SW 1271 (cell line): ENCODE measurements around the gene ZNF555.

Source experiments
- DNase-seq, 2 experiments: peaks; one replicate each; lab custom pipeline; 2025; lab: John Stamatoyannopoulos, UW

Gene ZNF555

DNA sequence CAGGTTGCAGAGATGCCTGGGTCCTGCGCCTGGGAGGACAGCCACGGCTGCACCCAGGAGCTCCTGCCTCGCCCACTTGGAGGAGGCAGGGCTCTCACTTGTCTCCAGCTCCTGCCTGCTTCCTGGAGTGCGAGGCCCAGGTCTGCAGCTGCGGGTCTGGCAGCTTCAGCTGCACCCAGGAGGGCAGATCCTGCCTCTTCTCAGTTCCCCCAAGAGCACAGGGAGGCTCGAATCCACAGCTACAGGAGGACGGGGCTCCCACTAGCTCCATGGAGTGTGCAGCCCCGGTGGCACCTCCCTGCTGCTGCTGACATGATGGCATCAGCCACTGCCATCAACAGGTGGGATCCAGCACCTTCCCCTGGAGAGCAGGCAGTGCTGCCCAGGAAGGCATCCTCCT is 17.1 kb upstream of the ZNF555 start:
- DNase-seq = no peak

DNA sequence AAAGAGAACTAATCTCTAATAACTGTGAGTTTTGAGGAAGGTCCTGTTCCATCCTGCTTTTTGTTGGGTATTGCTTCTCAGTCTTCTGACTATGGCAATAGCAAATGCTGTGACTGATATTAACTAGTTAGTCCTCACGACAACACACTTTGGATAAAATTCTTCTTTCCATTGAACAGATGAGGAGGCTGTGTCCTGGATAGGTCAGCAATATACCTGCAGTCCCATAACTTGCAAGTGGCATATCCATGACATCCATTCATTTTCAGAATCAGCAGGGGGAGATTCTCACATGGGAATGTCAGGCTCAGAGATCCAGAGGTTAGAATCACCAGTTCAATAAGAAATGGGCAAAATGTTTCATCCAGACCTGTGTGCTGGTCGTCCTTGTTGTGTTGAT is 14.3 kb upstream of the ZNF555 start:
- no peak for DNase-seq

DNA sequence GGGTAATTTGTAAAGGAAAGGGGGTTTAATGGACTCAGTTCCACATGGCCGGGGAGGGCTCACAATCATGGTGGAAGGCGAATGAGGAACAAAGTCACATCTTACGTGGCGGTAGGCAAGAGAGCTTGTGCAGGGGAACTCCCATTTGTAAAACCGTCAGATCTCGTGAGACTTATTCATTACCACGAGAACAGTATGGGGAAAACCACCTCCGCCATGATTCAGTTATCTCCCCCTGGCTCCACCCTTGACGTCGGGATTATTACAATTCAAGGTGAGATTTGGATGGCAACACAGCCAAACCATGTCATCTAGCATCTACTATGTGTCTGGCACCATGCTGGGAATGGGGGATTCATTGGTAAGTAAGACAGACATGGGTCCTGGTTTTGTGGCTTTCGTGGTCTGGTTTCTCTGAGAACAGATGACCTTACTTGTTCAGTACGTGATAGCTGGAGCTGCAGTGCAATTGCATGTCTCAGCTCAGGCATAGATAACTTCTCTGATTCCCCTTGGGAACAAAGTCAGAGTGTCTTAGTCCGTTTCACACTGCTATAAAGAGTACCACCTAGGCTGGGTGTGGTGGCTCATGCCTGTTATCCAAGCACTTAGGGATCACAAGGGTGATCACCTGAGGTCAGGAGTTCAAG is 13.3 kb upstream of the ZNF555 start:
- no peak for DNase-seq

DNA sequence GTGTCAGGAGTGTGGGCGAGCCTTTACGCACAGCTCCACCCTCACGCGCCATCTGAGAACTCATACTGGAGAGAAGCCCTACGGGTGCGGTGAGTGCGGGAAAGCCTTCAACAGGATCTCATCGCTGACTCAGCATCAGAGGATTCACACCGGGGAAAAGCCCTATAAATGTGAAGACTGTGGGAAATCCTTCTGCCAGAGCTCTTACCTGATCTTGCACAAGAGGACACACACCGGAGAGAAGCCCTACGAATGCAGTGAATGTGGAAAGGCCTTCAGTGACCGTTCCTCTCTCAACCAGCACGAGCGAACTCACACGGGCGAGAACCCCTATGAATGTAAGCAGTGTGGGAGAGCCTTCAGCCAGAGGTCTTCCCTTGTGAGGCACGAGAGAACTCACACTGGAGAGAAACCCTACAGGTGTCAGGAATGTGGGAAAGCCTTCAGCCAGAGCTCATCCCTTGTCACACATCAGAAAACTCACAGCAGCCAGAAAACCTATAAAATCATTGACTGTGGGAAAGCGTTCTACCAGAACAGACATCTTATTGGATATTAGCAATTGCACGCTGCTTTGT is 6.9 kb upstream of the ZNF555 start:
- DNase-seq = no peak

DNA sequence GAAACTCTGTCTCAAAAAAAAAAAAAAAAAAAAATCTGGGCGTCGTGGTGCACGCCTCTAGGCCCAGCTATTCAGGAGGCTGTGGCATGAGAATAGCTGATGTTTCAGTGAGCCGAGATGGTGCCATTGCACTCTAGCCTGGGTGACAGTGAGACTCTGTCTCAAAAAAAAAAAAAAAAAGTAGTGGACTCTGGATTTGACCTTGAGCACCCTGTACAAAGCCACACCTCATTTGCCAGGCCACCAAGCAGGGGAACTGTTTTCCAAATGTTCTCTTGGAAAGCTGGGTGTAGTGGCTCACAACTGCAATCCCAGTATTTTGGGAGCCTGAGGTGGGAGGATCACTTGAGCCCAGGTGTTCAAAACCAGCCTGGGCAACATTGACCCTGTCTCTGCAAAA is 3.8 kb upstream of the ZNF555 start:
- no peak for DNase-seq

DNA sequence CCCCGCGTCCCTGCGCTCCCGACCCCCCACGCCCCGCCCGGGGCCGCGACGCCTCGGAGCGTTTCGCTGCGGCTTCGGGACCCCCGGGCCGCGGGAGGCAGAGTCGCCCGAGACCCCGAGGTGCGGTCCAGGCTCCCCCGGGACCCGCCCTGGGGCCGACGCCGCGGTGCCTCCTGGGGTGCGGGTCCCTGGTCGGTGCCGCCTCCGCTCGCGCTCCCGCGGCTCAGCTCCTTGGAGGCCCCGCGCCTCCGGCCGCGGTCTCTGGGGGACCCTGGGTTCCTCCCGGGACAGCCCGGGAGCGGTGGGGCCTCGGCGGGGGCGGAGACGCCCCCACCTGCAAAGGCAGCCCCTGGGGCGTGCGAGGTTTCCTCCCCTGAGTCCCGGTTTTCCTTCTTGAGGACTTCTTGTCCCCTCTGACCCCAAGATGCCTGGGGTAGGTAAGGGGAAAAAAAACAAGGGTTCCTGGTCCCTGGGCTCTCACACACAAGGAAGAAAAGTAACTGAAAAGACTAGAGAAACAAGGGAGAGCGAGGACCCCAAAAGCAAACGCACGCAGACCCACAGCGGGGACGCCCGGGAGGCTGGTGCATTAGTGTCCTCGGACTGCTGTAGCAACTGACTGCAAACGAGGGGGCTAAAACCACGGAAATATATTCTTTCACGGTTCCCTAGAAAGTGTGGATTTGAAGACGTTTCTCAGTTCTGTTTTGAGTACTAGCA is 740 bp downstream of the ZNF555 start:
- DNase-seq = no peak

DNA sequence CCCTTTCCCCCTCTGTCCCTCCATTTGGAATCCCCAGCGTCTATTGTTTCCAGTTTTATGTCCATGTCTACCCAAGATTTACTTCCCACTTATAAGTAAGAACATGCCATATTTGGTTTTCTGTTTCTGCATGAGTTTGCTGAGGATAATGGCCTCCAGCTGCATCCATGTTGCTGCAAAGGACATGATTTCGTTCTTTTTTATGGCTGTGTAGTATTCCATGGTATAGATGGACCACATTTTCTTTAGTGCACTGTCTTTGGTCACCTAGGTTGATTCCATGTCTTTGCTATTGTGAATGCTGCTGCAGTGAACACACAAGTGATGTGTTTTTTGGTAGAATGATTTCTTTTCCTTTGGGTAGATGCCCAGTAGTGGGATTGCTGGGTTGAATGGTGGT is 3.8 kb downstream of the ZNF555 start:
- no peak for DNase-seq

DNA sequence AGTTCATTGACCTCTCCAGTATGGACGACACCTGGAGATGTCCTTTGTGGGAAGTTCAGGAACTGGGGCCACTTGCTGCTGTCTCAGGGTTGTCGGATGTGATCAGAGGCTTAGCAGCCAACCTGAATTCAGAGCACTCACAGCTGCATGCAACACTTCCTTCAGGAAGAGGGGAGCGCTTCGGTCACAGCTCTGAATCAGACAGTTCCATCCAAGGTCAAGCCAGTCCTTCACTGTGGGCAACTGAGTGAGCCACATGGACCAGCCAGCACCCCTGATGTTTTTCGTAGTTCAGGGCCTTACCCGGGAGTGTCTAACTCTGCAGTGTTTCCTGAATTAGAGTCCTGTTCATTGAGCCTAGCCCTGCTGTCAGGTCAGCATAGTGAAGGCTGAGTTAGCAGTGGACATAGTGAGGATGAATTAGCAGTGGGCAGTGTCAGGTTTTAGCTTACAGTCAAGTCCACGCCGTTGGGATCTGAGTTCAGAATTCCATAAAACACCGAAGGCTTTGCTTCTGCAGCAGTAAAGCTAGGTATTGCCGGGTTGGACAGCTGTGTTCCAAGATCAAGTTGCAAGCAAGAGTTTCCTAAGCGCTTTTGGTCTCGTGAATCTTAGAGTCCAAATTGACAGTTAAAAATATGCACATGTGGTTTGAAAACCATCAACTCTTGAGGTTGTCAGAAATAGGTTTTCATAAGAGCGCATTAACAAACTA is 5.1 kb downstream of the ZNF555 start:
- no peak for DNase-seq

DNA sequence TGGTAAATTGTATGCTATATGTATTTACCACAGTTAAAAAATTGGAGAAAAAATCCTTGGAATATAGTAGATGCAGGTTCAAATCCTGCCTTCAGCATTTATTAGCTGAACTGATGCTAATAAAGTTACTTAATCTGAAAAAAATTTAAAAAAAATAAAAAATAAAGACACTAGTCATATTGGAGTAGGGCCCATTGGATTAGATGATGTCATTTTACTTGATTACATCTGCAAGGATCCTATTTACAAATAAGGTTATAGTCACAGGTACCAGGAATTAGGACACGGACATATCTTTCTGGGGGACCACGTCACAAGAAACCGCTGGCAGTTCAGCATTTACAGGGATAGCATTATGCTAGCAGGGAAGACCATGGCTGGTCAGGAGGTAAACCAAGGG is 6.2 kb downstream of the ZNF555 start:
- no peak for DNase-seq

DNA sequence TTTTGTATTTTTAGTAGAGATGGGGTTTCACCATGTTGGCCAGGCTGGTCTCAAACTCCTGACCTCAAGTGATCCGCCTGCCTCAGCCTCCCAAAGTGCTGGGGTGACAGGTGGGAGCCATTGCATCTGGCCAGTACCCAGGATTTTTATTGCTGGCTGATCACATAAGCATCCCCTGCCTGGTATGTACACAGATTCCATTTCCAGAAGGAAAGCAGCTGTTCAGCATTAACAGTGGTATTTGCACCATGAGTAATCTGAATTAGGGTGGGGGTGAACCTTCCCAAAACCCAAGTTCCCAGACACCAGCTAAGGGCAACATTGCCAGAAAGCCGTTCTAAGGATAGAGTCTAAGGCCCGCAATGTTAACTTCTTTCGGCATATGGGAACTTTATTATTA is 7.3 kb downstream of the ZNF555 start:
- DNase-seq = no peak

DNA sequence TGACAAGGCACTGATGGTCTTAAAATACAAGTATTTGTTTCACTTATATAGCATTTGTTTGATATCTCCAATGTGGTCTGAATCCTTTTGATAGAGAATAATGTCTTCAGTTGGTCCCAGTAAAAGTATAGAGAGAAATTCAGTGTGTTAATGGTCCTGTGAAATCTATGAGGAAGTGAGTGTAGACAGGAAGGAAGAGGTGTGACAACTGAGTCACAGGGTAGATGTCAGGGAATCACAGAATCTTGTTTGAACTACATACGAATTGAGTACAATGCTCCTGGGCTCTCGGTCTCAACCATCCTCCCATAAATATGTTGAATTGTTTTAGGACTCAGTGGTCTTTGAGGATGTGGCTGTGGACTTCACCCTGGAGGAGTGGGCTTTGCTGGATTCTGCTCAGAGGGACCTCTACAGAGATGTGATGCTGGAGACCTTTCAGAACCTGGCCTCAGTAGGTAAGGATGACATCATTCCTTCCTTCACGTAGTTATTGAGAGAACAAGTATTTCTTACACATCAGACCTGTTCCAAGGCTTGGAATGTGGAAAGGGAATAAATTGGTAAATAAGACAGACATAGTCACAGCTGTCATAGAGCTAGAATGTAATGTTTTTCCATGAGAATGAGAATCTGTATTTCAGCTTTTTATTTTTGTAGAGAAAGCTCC is 9.1 kb downstream of the ZNF555 start:
- no peak for DNase-seq

DNA sequence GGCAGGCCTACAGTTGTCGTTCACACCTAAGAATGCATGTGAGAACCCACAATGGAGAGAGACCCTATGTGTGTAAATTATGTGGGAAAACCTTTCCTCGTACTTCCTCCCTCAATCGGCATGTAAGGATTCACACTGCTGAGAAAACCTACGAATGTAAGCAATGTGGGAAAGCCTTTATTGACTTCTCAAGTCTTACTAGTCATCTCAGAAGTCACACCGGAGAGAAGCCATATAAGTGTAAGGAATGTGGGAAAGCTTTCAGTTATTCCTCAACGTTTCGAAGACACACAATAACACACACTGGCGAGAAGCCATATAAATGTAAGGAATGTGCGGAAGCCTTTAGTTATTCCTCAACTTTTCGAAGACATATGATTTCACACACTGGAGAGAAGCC is 11.3 kb downstream of the ZNF555 start:
- no peak for DNase-seq

DNA sequence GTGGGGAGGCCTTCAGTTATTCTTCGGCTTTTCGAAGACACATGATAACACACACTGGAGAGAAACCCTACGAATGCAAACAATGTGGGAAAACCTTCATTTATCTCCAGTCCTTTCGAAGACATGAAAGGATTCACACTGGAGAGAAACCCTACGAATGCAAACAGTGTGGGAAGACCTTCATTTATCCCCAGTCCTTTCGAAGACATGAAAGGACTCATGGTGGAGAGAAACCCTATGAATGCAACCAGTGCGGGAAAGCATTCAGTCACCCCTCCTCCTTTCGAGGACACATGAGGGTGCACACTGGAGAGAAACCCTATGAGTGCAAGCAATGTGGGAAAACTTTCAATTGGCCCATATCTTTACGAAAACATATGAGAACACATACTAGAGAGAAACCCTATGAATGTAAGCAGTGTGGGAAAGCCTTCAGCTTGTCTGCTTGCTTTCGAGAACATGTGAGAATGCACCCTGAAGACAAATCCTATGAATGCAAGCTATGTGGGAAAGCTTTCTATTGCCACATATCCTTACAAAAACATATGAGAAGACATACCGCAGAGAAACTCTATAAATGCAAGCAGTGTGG is 11.8 kb downstream of the ZNF555 start:
- DNase-seq = no peak

DNA sequence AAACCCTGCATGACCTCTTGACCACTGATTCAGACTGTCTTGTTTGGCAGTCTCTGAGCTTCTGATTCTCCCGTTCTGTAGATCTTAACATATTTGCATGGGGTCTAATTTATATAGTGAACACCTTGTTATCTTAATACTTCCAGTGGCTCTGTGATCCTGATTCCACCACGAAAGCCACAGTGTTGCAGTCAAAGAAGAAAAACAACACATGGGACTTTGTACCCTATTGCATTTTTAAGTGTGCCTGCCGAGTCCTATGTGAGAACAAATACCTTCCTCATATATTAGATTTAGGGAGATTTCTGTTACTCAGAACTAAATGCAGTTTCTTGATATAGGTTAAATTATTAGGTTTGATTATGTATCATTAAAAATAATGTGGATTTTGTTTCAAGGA is 13.6 kb downstream of the ZNF555 start:
- no peak for DNase-seq

DNA sequence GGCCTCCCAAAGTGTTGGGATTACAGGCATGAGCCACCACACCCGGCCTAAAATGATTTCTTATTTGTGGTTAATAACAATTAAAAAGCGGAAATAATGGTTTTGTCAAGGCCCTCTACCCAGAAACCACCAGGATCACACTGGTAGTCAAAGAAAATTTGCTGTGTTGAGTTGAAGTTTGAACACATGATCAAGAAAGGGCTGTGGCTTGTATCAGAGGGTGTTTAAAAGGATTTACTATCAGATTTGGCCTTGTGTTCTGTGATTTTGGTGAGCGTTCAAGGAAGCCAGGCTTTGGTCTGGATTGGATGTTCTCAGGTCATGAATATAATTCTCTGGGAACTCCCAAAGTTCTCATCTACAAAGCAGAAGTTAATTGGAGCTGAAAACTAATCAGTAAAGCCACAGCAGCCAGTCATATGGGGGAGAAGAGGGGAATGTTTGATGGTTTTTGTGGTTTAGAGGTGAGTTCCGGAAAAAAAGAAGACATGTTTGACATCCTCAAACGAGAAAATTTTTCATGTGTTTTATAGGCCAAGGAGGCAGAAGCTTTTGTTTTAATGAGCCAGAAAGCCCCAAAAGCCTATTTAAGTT is 15.3 kb downstream of the ZNF555 start:
- no peak for DNase-seq

DNA sequence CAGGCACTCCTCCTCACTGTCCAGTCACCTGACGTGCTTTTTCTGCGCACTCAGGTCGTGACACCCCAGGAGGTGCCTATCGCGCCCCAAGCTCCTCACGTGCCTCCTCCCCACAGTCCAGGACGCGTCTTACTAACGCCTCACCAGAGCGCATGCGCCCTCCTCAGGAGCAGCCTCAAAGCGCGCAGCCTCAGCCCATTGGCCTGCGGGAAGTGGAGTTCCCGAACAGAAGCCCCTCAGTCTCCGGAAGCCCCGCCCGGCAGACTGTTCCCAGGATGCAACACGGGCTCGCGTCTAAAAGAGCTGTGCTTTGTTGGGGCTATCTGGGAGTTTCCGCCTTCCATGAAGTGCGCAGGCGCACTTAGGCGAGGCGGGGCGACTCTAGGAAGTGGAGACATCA is 17.6 kb downstream of the ZNF555 start:
- DNase-seq = no peak

DNA sequence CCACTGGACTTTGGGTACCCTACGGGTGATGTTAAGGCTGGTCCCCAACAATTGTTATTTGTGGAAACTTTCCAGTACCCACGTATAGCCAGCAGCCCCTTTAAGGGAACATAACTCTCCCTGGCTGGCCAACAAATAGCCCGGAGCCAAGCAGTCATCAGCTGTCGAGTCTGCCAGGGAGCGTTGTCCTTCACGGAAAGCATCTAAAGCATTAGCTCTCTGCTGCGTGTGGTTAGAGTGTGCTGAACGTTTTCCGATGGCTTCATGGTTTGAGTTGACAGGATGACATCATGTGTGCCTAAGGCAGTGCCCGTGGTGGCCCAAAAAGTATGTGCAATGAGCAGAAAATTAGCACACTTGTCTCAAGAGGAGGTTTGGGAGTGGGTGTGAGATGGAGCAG is 22.5 kb downstream of the ZNF555 start:
- no peak for DNase-seq

DNA sequence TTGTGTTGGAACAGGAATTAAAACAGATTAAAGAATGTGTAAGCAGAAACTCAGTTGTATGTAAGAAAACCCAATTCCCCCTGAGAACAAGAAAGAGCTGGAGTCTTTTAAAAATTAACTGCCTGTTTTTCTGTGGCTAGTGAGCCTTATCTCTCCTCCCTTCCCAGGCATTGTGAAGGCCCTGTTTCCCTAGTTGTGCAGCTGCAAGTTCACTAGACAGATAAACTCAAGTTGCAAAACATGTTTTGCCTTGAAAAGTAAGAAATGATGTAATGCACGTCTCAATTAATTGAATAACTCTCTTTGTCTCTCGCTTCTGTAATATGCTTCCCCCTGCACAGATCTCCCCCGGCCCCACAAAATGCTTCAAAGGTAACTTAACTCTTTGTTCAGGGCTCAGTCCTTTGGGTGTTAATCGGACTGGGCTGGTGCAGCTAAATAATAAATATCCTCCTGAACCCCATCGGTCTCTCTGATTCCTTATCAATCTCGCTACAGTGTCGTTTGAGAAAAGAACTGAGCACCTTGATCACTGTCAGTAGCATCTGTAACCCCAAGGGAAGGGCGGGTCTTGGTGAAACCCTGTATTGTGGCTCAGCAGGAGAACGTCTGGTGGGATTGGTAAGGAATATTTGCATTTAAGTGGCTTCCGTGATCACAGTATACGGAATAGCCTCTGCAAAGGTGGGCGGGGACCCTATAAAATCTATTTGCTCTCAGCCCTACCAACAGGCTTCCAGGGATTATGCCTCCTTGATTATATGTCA is 24.2 kb downstream of the ZNF555 start:
- DNase-seq = no peak

DNA sequence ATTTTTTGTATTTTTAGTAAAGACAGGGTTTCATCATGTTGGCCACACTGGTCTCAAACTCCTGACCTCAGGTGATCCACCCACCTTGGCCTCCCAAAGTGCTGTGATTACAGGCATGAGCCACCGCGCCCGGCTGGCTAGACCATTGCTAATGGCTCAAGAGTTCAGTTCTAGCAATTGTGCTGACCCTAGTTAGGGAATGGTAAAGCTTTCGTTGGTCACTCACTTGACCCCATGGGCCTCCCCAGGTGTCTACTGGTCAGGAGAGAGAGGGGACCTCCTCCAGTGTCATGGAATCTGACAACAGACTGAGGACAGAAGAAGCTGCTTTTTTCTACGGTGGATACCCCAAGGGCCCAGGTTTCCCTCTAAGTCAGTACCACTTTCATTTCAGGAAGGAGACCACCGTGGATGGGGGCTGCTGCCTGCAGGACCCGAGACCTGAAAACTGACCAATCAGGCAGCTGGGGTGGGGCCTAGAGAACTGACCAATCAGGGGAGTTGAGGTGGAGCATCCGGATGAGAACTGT is 25.3 kb downstream of the ZNF555 start:
- DNase-seq = no peak
